ENCODE measurements around the gene SCN2B.
"Not testable (repeated sequence)": the region's sequence is repeated elsewhere in the genome, so short reads cannot be mapped to it uniquely, and the experiment has no call there.

SCN2B gene

GRCh38 chr11:118206391-118207031 is 30.1 kb upstream of the SCN2B start:
- no peak for DNase-seq

DNA sequence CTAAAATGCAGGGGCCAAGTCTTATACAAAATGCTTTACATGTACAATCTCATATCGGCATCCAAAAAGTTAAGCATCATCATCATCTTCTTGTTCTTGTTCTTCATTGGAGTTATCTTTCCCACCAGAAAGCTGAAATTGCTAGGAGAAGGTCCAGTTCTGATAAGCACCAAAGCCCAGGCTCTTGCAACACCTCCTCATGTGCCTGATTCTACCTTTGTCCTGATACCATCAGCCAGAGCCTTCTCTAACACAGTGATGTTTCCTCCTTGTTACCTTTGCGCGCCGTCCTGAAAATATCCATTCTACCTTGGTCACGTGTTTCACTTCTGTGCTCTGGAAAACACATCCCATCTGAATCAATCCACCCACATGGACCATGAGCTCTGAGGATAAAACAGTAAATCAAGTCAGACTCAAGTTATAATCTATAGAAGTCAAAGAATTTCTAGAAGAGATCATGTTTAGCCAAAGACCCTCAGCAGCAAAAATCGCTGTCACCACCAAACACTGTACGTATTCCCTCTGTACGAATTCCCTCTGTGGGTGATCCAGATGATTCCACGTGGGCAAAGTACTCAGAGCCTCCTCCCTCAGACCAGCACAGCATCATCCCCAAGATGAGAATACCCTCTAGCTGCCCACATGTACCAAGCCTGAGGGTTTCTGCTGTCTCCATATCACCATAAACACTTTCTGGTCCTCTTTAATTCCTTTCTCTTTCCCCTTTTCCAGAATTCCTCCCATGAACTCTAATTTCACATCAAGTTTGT is 29.4 kb upstream of the SCN2B start:
- no peak for DNase-seq

GRCh38 chr11:118202599-118203422 is 26.4 kb upstream of the SCN2B start:
- DNase-seq, result no peak

GRCh38 chr11:118201966-118202365 is 25.5 kb upstream of the SCN2B start:
- no peak for DNase-seq

DNA sequence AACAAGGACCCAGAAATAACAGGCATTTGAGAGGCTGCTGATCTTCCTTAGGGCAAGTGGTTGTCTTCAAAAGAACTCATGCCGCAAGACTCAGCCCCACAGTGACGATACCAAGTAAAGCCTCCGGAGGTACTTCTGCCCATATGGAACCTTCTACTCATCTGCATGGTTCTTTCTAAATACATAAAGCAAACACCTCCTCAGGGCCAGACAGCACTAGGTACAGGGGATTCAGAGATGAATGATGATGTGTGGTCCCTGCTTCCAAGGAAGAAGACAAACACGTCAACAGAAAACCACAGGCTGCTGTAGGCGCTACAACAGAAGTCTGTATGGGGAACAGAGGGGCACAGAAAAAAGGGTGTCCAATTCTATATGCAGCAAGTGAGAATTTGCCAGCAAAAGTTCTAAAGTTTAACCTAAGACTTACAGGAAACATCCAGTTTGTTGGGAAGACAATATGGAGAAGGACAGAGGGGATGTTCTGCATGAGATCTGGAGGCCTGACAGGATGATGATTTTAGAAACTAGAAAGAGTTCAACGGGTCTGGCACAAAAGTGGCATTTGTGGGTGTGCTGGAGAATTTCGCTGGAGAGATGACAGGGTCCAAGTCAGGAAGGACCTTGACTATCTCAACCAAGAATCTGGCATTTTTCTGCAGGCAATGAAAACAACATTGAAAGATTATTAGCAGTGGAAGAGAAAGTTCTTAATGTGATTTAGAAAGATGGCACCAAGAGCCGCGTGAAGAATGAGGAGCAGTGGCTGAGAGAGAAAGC is 24.7 kb upstream of the SCN2B start:
- no peak for DNase-seq

DNA sequence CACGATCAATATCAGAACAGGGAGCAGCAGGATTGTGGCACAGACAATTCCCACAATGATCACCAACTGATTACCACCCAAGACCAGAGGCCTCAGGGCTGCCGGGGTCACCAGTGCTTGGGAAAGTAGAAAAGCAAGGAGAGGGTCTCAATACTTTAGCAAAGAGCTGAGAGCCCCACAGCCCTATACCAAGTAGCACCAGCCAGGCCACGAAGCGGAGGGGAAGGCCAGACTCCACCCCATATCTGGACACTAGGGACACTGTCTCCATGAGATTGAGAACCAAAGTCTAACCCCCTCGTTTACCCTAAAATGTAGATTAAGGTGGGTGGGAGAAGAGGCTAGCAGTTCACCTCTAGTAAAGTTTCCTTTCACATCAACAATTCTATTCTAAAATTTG is 24.1 kb upstream of the SCN2B start:
- DNase-seq, result no peak

DNA sequence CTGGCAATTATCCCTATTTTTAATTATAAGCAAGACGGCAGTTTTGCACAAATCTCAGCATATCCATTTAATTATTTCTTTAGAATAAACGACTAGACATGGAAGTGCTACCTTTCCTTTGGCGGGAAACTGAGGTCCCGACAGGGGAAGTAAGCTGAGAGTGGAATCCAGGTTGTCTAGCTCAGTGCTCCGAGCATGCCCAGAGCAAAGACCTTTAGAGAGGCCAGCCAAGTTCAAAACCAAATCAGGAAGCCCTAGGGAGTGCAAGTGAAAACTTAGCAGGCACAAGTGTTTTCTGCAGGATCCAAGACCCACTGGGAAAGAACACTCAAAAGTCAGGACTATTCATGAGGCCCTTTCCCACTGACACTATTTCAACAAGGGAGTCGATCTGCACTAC is 22.7 kb upstream of the SCN2B start:
- no peak for DNase-seq

GRCh38 chr11:118198370-118198769 is 21.9 kb upstream of the SCN2B start:
- peak; percentile 70 for DNase-seq

GRCh38 chr11:118194835-118195627 is 18.6 kb upstream of the SCN2B start:
- DNase-seq, result peak; percentile 91

- no peak for DNase-seq
Observed at GRCh38 chr11:118193910-118194566, 17.6 kb upstream of the SCN2B start.

- DNase-seq, result not testable (repeated sequence)
Observed at GRCh38 chr11:118192817-118193216, 16.4 kb upstream of the SCN2B start.

GRCh38 chr11:118190942-118191506 is 14.6 kb upstream of the SCN2B start:
- not testable (repeated sequence) for DNase-seq

DNA sequence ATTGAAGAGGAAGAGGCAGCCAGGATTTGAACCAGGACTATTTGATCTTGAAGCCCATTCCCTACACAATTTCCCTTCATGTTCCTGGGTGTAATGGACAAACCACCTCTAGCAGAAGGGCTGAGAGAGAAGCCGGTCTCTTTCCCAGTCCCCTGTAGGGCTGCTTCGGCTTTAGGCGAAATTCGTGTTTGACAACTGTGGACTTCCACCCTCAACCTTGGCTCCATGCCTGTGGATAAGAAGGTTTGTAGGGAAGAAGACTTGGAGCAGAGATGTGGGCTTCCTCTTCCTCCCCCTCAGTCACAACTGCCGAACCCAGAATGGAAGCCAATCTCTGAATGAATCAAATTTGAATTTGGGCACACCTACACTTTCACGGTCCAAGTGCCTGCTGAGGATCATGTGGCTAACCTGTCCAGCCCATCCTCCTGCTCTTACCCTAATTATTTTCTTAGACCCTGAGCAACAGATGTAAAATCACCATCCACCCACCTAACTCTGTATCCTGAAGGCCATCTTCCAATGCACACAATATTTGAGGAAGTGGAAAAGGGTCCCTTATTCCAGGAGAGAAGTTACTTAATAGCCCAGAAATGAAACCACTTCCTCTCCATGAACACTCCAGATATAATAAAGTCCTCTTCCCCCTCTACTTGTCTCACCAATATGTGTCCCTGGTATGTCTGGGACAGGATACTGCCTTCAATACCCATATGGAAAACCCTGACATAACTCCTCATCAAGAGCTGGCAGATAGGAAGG is 10.1 kb upstream of the SCN2B start:
- no peak for DNase-seq

DNA sequence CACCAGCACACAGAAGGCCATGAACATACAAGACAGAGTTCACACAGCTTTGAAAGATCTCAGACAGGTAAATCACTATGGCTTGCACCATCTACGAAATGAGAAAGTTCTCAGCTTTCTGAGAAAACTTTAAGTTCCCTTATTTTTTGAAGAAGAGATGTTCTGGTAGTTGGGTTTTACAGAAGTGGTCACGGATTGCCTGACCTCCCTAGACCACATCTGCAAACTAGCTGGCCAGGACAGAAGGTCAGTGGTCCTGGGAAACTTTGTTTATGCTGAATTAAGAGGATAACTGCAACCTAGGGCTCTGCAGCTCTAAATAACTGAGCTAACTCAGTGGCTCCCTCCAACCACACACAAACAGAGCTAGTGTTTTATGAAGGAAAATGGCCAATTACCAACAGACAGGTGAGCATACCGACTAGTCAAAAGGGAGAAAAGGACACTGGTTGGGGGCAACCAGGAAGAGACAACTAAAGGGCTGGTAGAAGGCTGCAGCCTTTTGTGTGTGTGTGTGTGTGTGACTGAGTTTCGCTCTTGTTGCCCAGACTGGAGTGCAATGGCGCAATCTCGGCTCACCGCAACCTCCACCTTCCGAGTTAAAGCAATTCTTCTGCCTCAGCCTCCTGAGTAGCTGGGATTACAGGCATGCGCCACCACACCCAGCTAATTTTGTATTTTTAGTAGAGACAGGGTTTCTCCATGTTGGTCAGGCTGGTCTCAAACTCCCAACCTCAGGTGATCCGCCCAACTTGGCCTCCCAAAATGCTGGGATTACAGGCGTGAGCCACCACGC is 8.5 kb upstream of the SCN2B start:
- DNase-seq, result no peak

DNA sequence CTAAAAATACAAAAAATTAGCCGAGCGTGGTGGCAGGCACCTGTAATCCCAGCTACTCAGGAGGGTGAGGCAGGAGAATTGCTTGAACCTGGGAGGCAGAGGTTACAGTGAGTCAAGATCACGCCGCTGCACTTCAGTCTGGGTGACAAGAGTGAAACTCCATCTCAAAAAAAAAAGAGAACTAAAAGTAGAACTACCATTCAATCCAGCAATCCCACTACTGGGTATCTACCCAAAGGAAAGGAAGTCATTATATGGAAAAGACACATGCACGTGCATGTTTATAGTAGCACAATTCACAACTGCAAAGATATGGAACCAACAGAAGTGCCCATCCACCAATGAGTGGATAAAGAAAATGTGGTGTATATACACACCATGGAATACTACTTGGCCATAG is 7.3 kb upstream of the SCN2B start:
- not testable (repeated sequence) for DNase-seq

DNA sequence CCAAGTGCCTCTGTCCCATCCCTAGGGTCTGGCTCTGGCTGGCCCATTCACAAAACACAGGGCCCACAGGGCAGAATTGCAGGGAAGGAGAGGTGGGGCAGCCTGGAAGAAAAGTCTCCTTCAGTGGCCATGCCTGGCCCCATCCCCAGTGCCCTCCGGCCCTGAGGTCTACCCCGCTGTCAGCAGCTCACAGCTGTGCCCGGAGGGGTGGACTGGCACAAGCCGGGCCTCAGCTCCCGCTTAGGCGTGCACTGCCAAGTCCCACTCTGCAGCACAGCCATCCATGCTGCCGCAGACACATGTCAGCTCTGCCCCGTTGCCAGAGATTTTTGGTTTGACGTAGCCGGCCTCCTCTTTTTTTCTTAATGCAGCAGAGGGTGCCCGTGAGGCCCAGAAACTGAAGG is 3.9 kb upstream of the SCN2B start:
- peak; percentile 37 for DNase-seq

GRCh38 chr11:118176778-118177134 is 317 bp upstream of the SCN2B start:
- DNase-seq, result no peak

DNA sequence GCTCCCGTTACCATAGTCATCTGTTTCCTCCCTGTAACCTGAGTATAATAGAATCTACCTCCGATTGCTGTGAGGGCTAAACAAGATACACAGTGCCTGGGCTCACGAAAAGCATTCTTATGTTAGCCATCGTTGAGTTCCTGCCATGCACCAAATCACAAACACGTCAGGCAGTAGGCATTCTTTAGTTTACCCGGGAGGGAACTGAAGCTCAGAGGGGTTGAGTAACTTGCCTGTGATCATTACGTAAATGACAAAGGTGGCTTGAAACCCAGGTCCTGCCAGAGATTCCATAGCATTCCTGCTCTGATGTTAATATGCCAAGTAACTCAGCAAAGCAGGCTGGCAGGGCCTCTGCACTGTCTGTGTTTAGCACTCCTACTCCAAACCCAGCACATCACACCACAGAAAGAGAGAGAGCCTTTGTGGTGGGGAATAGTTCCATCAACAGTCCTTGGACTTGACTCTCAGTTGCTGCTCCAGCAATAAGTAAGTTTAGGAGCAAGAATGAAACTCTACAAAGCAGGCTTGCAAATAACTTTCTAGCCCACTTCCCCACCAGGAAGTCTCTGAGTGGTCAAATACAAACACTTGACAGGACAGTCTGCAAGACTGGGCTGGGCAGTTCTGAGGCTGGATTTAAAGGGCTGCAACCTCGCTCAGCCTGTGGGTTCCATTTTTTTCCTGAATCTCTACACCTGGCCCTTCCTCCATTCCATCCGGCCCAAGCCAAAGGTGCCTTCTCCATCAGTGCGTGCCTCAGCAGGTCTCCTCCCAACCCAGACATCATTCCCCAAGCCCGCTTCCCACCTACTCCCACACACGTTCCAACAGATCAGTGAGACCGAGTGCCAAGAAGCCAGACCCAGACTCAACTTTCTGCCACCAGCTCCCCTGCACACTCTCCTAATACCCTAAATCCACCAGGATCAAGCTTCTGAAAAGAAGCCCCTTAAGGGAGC is 1.1 kb downstream of the SCN2B start:
- peak; percentile 15 for DNase-seq

All from NCI-H69 (cell line).